ENCODE results near the gene E2F3.
"Not testable (repeated sequence)": the region's sequence is repeated elsewhere in the genome, so short reads cannot be mapped to it uniquely, and the experiment has no call there.

Gene E2F3

GRCh38 chr6:20467437-20467836 is 65.8 kb downstream of the E2F3 start:
- no peak for DNase-seq (ENCODE audit: low read depth, low spot score)

GRCh38 chr6:20468209-20468608 is 66.5 kb downstream of the E2F3 start:
- DNase-seq (ENCODE audit: low read depth, low spot score): no peak

GRCh38 chr6:20472748-20473147 is 71.1 kb downstream of the E2F3 start:
- DNase-seq (ENCODE audit: low read depth, low spot score): no peak

GRCh38 chr6:20473518-20473917 is 71.8 kb downstream of the E2F3 start:
- no peak for DNase-seq (ENCODE audit: low read depth, low spot score)

GRCh38 chr6:20474874-20475542 is 73.3 kb downstream of the E2F3 start:
- DNase-seq (ENCODE audit: low read depth, low spot score): no peak

GRCh38 chr6:20476501-20477043 is 74.9 kb downstream of the E2F3 start:
- DNase-seq (ENCODE audit: low read depth, low spot score): no peak

GRCh38 chr6:20477485-20477884 is 75.8 kb downstream of the E2F3 start:
- DNase-seq (ENCODE audit: low read depth, low spot score): no peak

- no peak for DNase-seq (ENCODE audit: low read depth, low spot score)
Measured at GRCh38 chr6:20479060-20479459, 77.4 kb downstream of the E2F3 start.

GRCh38 chr6:20479526-20479925 is 77.8 kb downstream of the E2F3 start:
- no peak for DNase-seq (ENCODE audit: low read depth, low spot score)

- no peak for DNase-seq (ENCODE audit: low read depth, low spot score)
Measured at GRCh38 chr6:20481281-20481680, 79.6 kb downstream of the E2F3 start.

- no peak for DNase-seq (ENCODE audit: low read depth, low spot score)
Measured at GRCh38 chr6:20483887-20484497, 82.3 kb downstream of the E2F3 start.

- DNase-seq (ENCODE audit: low read depth, low spot score): no peak
Measured at GRCh38 chr6:20486641-20487040, 85.0 kb downstream of the E2F3 start.

- DNase-seq (ENCODE audit: low read depth, low spot score): no peak
Measured at GRCh38 chr6:20487669-20488375, 86.1 kb downstream of the E2F3 start.

GRCh38 chr6:20490591-20490990 is 88.9 kb downstream of the E2F3 start:
- DNase-seq (ENCODE audit: low read depth, low spot score): no peak

- no peak for DNase-seq (ENCODE audit: low read depth, low spot score)
Measured at GRCh38 chr6:20492099-20492498, 90.4 kb downstream of the E2F3 start.

GRCh38 chr6:20497216-20498040 is 95.7 kb downstream of the E2F3 start:
- DNase-seq (ENCODE audit: low read depth, low spot score): no peak

- DNase-seq (ENCODE audit: low read depth, low spot score): no peak
Measured at GRCh38 chr6:20498041-20498385, 96.3 kb downstream of the E2F3 start.

- DNase-seq (ENCODE audit: low read depth, low spot score): no peak
Measured at GRCh38 chr6:20509212-20509611, 107.5 kb downstream of the E2F3 start.

GRCh38 chr6:20511852-20512251 is 110.2 kb downstream of the E2F3 start:
- DNase-seq (ENCODE audit: low read depth, low spot score): no peak

GRCh38 chr6:20525208-20525607 is 123.5 kb downstream of the E2F3 start:
- not testable (repeated sequence) for DNase-seq (ENCODE audit: low read depth, low spot score)

GRCh38 chr6:20529086-20529448 is 127.4 kb downstream of the E2F3 start:
- DNase-seq (ENCODE audit: low read depth, low spot score): not testable (repeated sequence)

GRCh38 chr6:20532881-20533280 is 131.2 kb downstream of the E2F3 start:
- no peak for DNase-seq (ENCODE audit: low read depth, low spot score)
